ENCODE results near the gene TMEM26. TPM values are rescaled to one million over a fixed set of nuclear protein-coding genes. Genes with fewer than 3 reads are reported as not detected.

TMEM26 gene
- total and polyA plus RNA-seq, 2 of the 8 experiments (the other 6 are each of a cell fraction or from before 2014, with no cell fraction given) = 1.6 to 2.8 TPM

DNA sequence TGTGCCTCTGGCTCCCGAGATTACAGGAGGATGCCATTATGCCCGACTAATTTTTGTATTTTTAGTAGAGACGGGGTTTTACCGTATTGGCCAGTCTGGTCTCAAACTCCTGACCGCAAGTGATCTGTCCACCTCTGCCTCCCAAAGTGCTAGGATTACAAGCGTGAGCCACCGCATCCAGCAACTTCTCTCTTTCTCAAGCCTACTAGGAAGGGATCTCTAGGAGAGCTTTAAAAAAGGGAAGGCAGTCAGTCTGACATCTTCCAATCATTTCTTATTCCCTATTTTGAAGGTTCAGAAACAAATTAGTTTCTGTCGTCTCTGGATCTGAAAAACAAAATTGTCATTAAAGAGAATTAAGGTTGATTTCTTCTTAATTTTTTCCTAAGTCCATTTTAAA is 2.5 kb upstream of the TMEM26 start:
- DNase-seq (ENCODE audit: low read depth in 1 of 2, low spot score in 2 of 2) (no peak), FAIRE-seq (no peak)
- Histone ChIP-seq H3K4ac (replicated peaks; ENCODE audit: insufficient read length, low read depth, low read length) (no peak overlapping the region), H3K27me3 (replicated peaks in 1 of 4; ENCODE audit: control insufficient read depth in 3 of 4, extremely low read depth in 1 of 4, insufficient read depth in 3 of 4, low read length in 3 of 4) (peaks cover 0 to 22% (median 14%) of the 10 kb centered on the region in 4 experiments; a peak in 6 of 7 replicates), H3K79me1 (ENCODE audit: low read depth, low read length) (no peaks in the 10 kb centered on the region), H3K56ac (replicated peaks; ENCODE audit: insufficient read length, low read depth, low read length) (no peak overlapping the region), H3K14ac (ENCODE audit: insufficient read length) (no peak overlapping the region), H3K9me3 (ENCODE audit: insufficient read depth in 2 of 2, low read depth in 1 of 2, low read length in 1 of 2) (no peaks in the 10 kb centered on the region), H3K23me2 (ENCODE audit: low read depth, low read length) (peaks cover 15% of the 10 kb centered on the region), H2BK15ac (ENCODE audit: low read length) (no peak overlapping the region), H2BK120ac (replicated peaks; ENCODE audit: low read depth, low read length) (no peak overlapping the region), H4K20me1 (replicated peaks in 1 of 2; ENCODE audit: control insufficient read depth in 1 of 2, insufficient read depth in 2 of 2, low read length in 2 of 2) (no peaks in the 10 kb centered on the region), H3K18ac (ENCODE audit: extremely low read depth, low read length) (no peak overlapping the region), H4K5ac (ENCODE audit: insufficient read length, low read depth, low read length) (no peak overlapping the region), H3K79me2 (ENCODE audit: control insufficient read depth in 1 of 2, insufficient read depth in 2 of 2, low read length in 2 of 2) (peaks cover 0 to 3% of the 10 kb centered on the region in 2 experiments; a peak in 1 of 4 replicates), H3K4me1 (replicated peaks in 1 of 4; ENCODE audit: control insufficient read depth in 3 of 4, insufficient read depth in 4 of 4, low read length in 3 of 4) (peaks cover 0 to 8% (median 3%) of the 10 kb centered on the region in 4 experiments; a peak in 5 of 7 replicates), H3K4me2 (ENCODE audit: insufficient read depth in 1 of 2, low read depth in 2 of 2, low read length in 2 of 2) (no peak overlapping the region), H3K23ac (ENCODE audit: insufficient read length) (no peak overlapping the region), H3K27ac (ENCODE audit: low read depth, low read length) (no peak overlapping the region), H3K9ac (replicated peaks in 1 of 4; ENCODE audit: extremely low read depth in 1 of 4, low read depth in 3 of 4, low read length in 3 of 4) (no peak overlapping the region), H2BK12ac (ENCODE audit: low read depth, low read length) (no peak overlapping the region), H4K8ac (ENCODE audit: extremely low read depth, insufficient read depth, low read length) (no peak overlapping the region), H2AFZ (ENCODE audit: low read length) (no peak overlapping the region), H2BK5ac (ENCODE audit: low read depth, low read length) (no peak overlapping the region), H4K91ac (replicated peaks; ENCODE audit: insufficient read length, low read length) (no peak overlapping the region), H3K4me3 (ENCODE audit: extremely low read depth in 1 of 4, insufficient read depth in 2 of 4, low read depth in 3 of 4, low read length in 4 of 4) (no peak overlapping the region), H3K36me3 (ENCODE audit: control insufficient read depth in 2 of 4, insufficient read depth in 4 of 4, low read length in 3 of 4) (no peaks in the 10 kb centered on the region), H2AK5ac (ENCODE audit: low read depth, low read length) (no peak overlapping the region), H2BK20ac (ENCODE audit: low read length) (no peak overlapping the region)
- TF ChIP-seq JUN (IDR thresholded peaks at IDR 0.05; ENCODE audit: low read depth, low read length) (no peak), BACH1 (IDR thresholded peaks at IDR 0.05; ENCODE audit: low read length) (no peak), SIRT6 (IDR thresholded peaks at IDR 0.05; ENCODE audit: low read length) (no peak), SP4 (IDR thresholded peaks at IDR 0.05; ENCODE audit: low read length) (no peak)
- ChIA-PET POLR2A (ENCODE audit: partially characterized antibody) (no interaction called here), CTCF (ENCODE audit: partially characterized antibody) (interaction anchor here (0.8 kb wide), 1 partner anchor 151 kb away, joined by 3 read pairs; no protein-coding TSS in a partner anchor)
- 91% methylated on average over 8 of the region's 8 CpGs; no CpG with 5 or more reads in 1 of the 2 experiments for WGBS, 2 experiments (ENCODE audit: extremely low coverage in 1 of 2, insufficient coverage in 1 of 2, insufficient read length in 1 of 2, insufficient replicate concordance in 2 of 2, low coverage in 1 of 2, low lambda C conversion rate in 2 of 2, missing lambda C conversion rate in 1 of 2)
